Hepatocyte (in vitro differentiated cells): ENCODE data around the gene GDF9.

Experiments used
- EZH2 ChIP-seq: fragments of 200-600 bp; sonication (generic); IDR thresholded peaks from 2 replicates; pipeline ENCODE4 v1.6.1; 2016; ENCODE audit warnings: antibody characterized with exemption, mild to moderate bottlenecking, borderline replicate concordance
- EZH2phosphoT487 ChIP-seq: fragments of 200-600 bp; sonication (generic); IDR thresholded peaks from one replicate; pipeline ENCODE4 v1.6.1; 2018; ENCODE audit warnings: antibody characterized with exemption, mild to moderate bottlenecking, low read depth, moderate library complexity; ENCODE audit not compliant: unreplicated experiment, severe bottlenecking

DNA sequence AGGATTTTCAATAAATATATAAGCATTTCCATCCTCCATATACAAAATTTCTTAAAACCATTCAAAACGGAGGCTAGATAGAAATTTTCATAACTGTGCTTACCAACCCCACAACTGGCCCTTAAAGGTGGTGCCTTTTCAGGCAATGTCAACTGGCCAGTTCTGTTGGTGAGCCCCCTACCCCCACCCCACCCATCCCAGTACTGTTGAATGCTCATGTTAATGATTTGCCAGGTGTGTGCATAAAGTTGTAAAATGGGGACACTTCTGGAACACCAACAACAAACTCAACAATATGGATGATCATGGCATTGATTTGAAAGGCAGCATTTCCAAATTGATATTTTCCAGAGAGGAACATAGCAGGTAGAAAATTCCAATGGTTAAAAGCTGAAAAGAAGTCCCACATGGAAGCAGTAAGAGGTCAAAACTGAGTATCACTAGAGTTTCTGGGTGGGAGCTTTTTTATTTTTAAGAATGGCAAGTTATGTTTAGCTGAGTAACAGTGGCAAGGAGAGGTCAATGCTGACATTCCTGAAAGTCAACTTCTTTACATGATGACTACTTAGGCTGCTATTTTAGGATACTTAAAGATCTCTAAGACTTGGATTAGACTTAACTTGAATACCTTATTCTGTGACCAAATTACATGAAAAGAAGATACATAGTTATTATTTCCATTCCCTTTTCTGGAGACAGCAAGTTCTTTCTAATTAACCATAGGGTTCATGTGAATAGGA lies 9.9 kb upstream of the GDF9 start:
- TF ChIP-seq EZH2phosphoT487 (no peak), EZH2 (no peak)
